Naive thymus-derived CD8-positive, alpha-beta T cell (primary cell): ENCODE results near the gene PTK6. TPM values are rescaled to one million over a fixed set of nuclear protein-coding genes. Genes with fewer than 3 reads are reported as not detected.
"Not testable (repeated sequence)": the region's sequence is repeated elsewhere in the genome, so short reads cannot be mapped to it uniquely, and the experiment has no call there.

Source experiments
- ATAC-seq, 2 donors: fragments of 150-1000 bp; cut with Tn5 transposase in 1 of 2; sonication (Bioruptor Pico), chemical (Tn5 transposase) in 1 of 2; 1 replicate in 1 of 2; 2 replicates in 1 of 2; pipeline ENCODE4 v1.10.0; 2021; ENCODE audit warnings: mild to moderate bottlenecking in 2 of 2, moderate library complexity in 2 of 2
- POLR2A ChIA-PET: fragments of 350-600 bp; sonication (Branson Sonifier 250); formaldehyde crosslinking; loops from one replicate; lab custom pipeline; 2021; ENCODE audit warnings: antibody characterized with exemption; lab: Charles Lee
- DNase-seq, 10 donors: peaks; one replicate each; pipeline versions ENCODE4 v3.0.0 to v3.0.0-alpha.2; 2020 to 2022
- H3K27ac Mint-ChIP-seq, 10 donors: one replicate each; pipeline ENCODE4 v1.8.0; 2020 to 2022; ENCODE audit warnings: mild to moderate bottlenecking in 10 of 10, mixed read lengths in 10 of 10, moderate library complexity in 4 of 10, inconsistent platforms in 1 of 10
- H3K27me3 Mint-ChIP-seq, 5 donors: one replicate each; pipeline ENCODE4 v1.8.0; 2021 to 2022; ENCODE audit warnings: mixed read lengths in 5 of 5
- H3K36me3 Mint-ChIP-seq, 3 donors: one replicate each; pipeline ENCODE4 v1.8.0; 2020 to 2022; ENCODE audit warnings: mixed read lengths in 3 of 3, mild to moderate bottlenecking in 2 of 3, inconsistent platforms in 1 of 3
- H3K4me1 Mint-ChIP-seq, 4 donors: one replicate each; pipeline ENCODE4 v1.8.0; 2021 to 2022; ENCODE audit warnings: mixed read lengths in 4 of 4
- H3K4me3 Mint-ChIP-seq, 10 donors: one replicate each; pipeline ENCODE4 v1.8.0; 2020 to 2022; ENCODE audit warnings: mild to moderate bottlenecking in 10 of 10, mixed read lengths in 10 of 10, moderate library complexity in 6 of 10, inconsistent platforms in 1 of 10
- H3K9me3 Mint-ChIP-seq, 9 donors: one replicate each; pipeline ENCODE4 v1.8.0; 2020 to 2022; ENCODE audit warnings: mixed read lengths in 9 of 9, mild to moderate bottlenecking in 3 of 9, inconsistent platforms in 1 of 9, moderate library complexity in 1 of 9
- polyA plus RNA-seq, 3 donors: library from polyadenylated mRNA; unstranded; fragments of 300-500 nt; fragmentation: Illumina TruSeq; gene quantifications; one replicate each; pipeline ENCODE4 v1.2.3, GENCODE V29; 2021
- total RNA-seq, 8 experiments: library from RNA in 2 of 8; stranded (reverse) in 2 of 8; gene quantifications; one replicate each; pipeline ENCODE4 v1.2.3 and lab custom pipeline; 2021 to 2026

The PTK6 gene
- total and polyA plus RNA-seq, 5 experiments from 2014 or later: 0.09 to 0.44 (median 0.16) TPM

DNA sequence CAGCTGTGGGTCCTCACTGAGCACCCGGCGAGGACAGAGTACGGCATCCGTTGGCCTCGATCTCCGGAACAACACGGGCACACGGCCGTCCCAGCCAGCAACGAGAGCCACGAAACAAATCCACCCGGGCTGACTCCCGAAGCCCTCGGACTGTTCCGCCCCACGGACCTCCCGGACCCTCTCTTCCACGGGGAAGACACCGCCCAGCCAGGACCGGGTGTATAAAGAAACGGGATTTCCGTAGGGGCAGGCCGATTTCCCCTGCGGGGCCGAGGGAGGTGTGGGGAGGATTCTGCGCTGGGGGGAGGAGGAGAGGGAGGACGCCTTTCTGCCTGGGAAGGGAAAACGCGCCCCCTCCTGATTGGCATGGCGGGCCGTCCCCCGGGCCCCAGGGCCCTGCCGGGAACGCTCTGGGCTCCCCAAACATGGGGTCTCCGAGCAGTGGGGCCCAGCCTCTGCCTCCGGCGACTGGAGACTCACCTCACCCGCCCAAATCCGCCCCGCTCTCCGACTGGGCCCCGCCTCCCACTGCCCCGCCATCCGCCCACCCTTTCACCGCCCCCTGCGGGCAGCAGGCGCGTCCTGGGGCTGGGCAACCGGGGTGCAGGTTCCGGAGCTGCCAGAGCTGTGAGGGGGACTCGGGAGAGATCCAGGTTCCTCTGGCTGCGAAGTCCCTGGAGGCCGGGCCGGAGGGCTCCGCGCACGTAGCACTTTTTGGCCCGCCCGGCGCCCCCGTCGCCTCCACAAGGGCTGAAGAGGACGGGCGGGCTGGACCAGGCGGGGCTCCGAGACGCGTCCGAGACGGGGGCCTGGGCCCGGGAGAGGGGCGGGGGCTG lies 17.3 kb downstream of the PTK6 start:
- peaks cover 10 to 20% (median 15%) of the 10 kb centered on the region in 4 donors for H3K4me1 Mint-ChIP-seq
- peaks cover 0 to 17% (median 16%) of the 10 kb centered on the region in 3 donors for H3K36me3 Mint-ChIP-seq
- H3K4me3 Mint-ChIP-seq: peak overlapping the region; percentile 72 to 86 (median 80)
- POLR2A ChIA-PET: interaction anchor here (1.2 to 7.8 kb wide), 20 partner anchors 9 to 736 kb away, joined by 3 to 174 read pairs (median 7); partner anchors contain the start of genes GMEB2, PCMTD2, PRPF6 and PTK6
- H3K27ac Mint-ChIP-seq: peak overlapping the region; percentile 44 to 90 (median 78)
- H3K27me3 Mint-ChIP-seq: peaks cover 0 to 5% (median 0%) of the 10 kb centered on the region in 5 donors
- ATAC-seq (peak; percentile 46 to 68), DNase-seq (peak in 9 of 10 donors; percentile 37 to 84 (median 66))
- H3K9me3 Mint-ChIP-seq: peaks cover 0 to 12% (median 2%) of the 10 kb centered on the region in 9 donors

- peaks cover 9 to 18% (median 15%) of the 10 kb centered on the region in 4 donors for H3K4me1 Mint-ChIP-seq
- H3K27ac Mint-ChIP-seq: peak overlapping the region; percentile 25 to 90 (median 78)
- POLR2A ChIA-PET: interaction anchor here (2.5 to 7.8 kb wide), 3 partner anchors 15 to 80 kb away, joined by 6 to 174 read pairs (median 41); partner anchors contain the start of gene PTK6
- peak overlapping the region; percentile 72 to 86 (median 80) for H3K4me3 Mint-ChIP-seq
- DNase-seq (peak in 2 of 10 donors; percentile 17 to 63), ATAC-seq (no peak)
- H3K36me3 Mint-ChIP-seq: peaks cover 0 to 16% (median 12%) of the 10 kb centered on the region in 3 donors
- peaks cover 0 to 7% (median 0%) of the 10 kb centered on the region in 5 donors for H3K27me3 Mint-ChIP-seq
- peaks cover 0 to 12% (median 4%) of the 10 kb centered on the region in 9 donors for H3K9me3 Mint-ChIP-seq
Measured at GRCh38 chr20:63518946-63519667, 18.1 kb downstream of the PTK6 start.

GRCh38 chr20:63518351-63518861 lies 18.8 kb downstream of the PTK6 start:
- no peak for ATAC-seq
- Mint-ChIP-seq H3K27me3 (peaks cover 0 to 7% (median 0%) of the 10 kb centered on the region in 5 donors), H3K36me3 (peaks cover 0 to 11% (median 6%) of the 10 kb centered on the region in 3 donors), H3K27ac (no peak overlapping the region), H3K4me3 (peak overlapping the region in 7 of 10 donors; percentile 2 to 78 (median 58)), H3K4me1 (peaks cover 9 to 15% (median 13%) of the 10 kb centered on the region in 4 donors), H3K9me3 (peaks cover 0 to 12% (median 4%) of the 10 kb centered on the region in 9 donors)
- POLR2A ChIA-PET: interaction anchor here (4.3 to 7.8 kb wide), 2 partner anchors 15 to 21 kb away, joined by 41 to 174 read pairs; partner anchors contain the start of gene PTK6
- peak in 1 of 10 donors; percentile 59 for DNase-seq

GRCh38 chr20:63517376-63518309 lies 19.5 kb downstream of the PTK6 start:
- peaks cover 0 to 12% (median 0%) of the 10 kb centered on the region in 5 donors for H3K27me3 Mint-ChIP-seq
- H3K4me3 Mint-ChIP-seq: peak overlapping the region; percentile 2 to 78 (median 44)
- H3K36me3 Mint-ChIP-seq: peaks cover 0 to 7% (median 3%) of the 10 kb centered on the region in 3 donors
- ATAC-seq: no peak
- POLR2A ChIA-PET: interaction anchor here (4.3 to 7.8 kb wide), 2 partner anchors 16 to 20 kb away, joined by 41 to 174 read pairs; partner anchors contain the start of gene PTK6
- peaks cover 0 to 16% (median 4%) of the 10 kb centered on the region in 9 donors for H3K9me3 Mint-ChIP-seq
- peak overlapping the region in 1 of 10 donors; percentile 24 for H3K27ac Mint-ChIP-seq
- H3K4me1 Mint-ChIP-seq: peaks cover 8 to 12% (median 12%) of the 10 kb centered on the region in 4 donors
- DNase-seq: peak in 2 of 10 donors; percentile 14 to 62

DNA sequence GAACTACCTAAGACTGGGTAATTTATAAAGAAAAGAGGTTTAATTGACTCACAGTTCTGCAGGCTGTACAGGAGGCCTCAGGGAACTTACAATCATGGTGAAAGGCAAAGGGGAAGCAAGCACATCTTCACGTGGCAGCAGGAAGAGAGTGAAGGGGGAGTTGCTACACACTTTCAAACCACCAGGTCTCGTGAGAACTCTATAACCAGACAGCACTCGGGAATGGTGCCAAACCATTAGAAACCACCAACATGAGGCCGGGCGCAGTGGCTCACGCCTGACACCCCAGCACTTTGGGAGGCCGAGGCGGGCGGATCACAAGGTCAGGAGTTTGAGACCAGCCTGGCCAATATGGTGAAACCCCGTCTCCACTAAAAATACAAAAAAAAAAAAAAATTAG lies 22.7 kb downstream of the PTK6 start:
- Mint-ChIP-seq H3K27me3 (peaks cover 3 to 23% (median 17%) of the 10 kb centered on the region in 5 donors), H3K9me3 (peaks cover 0 to 16% (median 4%) of the 10 kb centered on the region in 9 donors)
- not testable (repeated sequence) for H3K36me3 Mint-ChIP-seq, H3K4me3 Mint-ChIP-seq, DNase-seq, H3K27ac Mint-ChIP-seq, H3K4me1 Mint-ChIP-seq, ATAC-seq
- POLR2A ChIA-PET: interaction anchor here (0.6 kb wide), 1 partner anchor 15 kb away, joined by 3 read pairs; no protein-coding TSS in a partner anchor

DNA sequence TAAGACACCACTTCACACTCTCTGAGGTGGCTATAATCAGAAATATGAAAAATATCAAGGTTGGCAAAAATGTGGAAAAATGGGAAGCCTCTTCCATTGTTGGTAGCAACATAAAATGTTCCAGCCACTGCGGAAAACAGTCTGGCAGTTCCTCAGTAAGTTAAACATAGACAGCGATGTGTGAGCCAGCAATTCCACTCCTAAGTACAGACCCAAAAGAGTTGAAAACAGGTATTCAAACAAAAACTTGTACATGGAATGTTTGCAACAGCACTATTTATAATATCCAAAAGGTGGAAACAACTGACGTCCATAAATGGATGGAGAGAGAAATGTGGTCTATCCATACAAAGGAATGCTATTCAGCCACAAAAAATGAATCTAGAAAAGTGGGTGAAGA lies 24.0 kb downstream of the PTK6 start:
- Mint-ChIP-seq H3K27ac (no peak overlapping the region), H3K4me1 (peaks cover 0 to 7% (median 2%) of the 10 kb centered on the region in 4 donors), H3K27me3 (peaks cover 8 to 36% (median 27%) of the 10 kb centered on the region in 5 donors), H3K4me3 (no peak overlapping the region), H3K9me3 (peaks cover 0 to 16% (median 4%) of the 10 kb centered on the region in 9 donors), H3K36me3 (no peaks in the 10 kb centered on the region)
- POLR2A ChIA-PET: no interaction called here
- ATAC-seq (no peak), DNase-seq (no peak)

DNA sequence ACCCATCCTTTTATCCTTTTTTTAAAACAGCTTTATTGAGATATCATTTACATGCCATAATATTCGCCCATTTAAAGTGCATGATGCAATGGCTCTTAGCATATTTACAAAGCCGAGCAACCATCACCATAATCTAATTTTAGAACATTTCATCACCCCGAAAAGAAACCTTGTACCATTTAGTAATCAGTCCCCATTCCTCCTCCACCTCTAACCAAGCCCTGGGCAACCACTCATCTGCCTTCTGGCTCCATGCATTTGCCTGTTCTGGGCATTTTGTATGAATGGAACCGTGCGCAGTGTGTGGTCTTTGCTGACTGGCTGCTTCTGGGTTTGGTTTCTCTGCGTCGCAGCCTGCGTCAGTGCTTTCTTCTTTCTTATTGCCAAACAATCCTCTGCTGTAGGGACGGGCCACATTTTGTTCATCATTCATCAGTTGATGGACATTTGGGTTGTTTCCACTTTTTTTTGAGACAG lies 28.1 kb downstream of the PTK6 start:
- H3K27ac Mint-ChIP-seq: no peak overlapping the region
- H3K27me3 Mint-ChIP-seq: peaks cover 19 to 58% (median 34%) of the 10 kb centered on the region in 5 donors
- no peak overlapping the region for H3K4me3 Mint-ChIP-seq
- ATAC-seq (no peak), DNase-seq (no peak)
- peaks cover 0 to 9% (median 6%) of the 10 kb centered on the region in 3 donors for H3K36me3 Mint-ChIP-seq
- H3K9me3 Mint-ChIP-seq: peaks cover 0 to 29% (median 9%) of the 10 kb centered on the region in 9 donors
- POLR2A ChIA-PET: interaction anchor here (0.7 kb wide), 1 partner anchor 37 kb away, joined by 4 read pairs; no protein-coding TSS in a partner anchor
- H3K4me1 Mint-ChIP-seq: no peaks in the 10 kb centered on the region

DNA sequence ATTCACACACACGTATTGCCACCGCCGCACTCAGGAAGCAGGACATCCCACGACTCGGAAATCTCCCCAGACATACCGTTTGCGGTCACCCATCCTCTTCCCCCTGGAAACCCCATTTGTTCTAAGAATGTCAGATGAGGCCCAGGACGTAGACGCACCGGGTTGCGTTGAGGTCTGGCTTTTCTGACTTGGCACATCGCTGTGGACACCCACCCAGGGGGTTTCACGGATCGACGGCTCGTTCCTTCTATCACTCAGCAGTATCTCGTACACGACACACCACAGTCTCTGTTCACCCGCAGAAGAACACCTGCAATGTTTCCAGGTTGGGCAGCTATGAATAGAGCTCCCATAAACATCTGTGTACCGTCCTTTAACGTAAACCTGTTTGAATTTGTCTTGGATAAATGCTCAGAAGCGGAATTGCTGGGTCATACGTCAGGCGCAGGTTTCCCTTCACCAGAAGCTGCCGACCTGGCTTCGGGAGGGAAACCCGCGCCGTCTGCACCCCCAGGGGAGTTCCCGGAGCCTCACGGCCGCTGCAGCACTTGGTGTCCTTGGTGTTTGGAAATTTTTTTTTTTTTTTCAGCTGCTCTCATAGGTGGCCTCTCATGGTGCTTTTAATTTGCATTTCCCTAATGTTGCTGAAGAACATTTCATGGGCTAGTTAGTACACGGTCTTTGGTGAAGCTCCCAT lies 29.0 kb downstream of the PTK6 start:
- ATAC-seq (no peak), DNase-seq (no peak)
- Mint-ChIP-seq H3K9me3 (peaks cover 0 to 30% (median 9%) of the 10 kb centered on the region in 9 donors), H3K4me3 (no peak overlapping the region), H3K27ac (no peak overlapping the region), H3K4me1 (no peaks in the 10 kb centered on the region), H3K27me3 (peaks cover 19 to 58% (median 35%) of the 10 kb centered on the region in 5 donors), H3K36me3 (peaks cover 0 to 11% (median 6%) of the 10 kb centered on the region in 3 donors)
- POLR2A ChIA-PET: interaction anchor here (0.7 kb wide), 2 partner anchors 38 to 309 kb away, joined by 4 read pairs; no protein-coding TSS in a partner anchor

- DNase-seq: no peak
- POLR2A ChIA-PET: no interaction called here
- peaks cover 0 to 28% (median 9%) of the 10 kb centered on the region in 9 donors for H3K9me3 Mint-ChIP-seq
- H3K4me1 Mint-ChIP-seq: no peaks in the 10 kb centered on the region
- H3K27ac Mint-ChIP-seq: no peak overlapping the region
- no peak for ATAC-seq
- peaks cover 0 to 11% (median 6%) of the 10 kb centered on the region in 3 donors for H3K36me3 Mint-ChIP-seq
- H3K27me3 Mint-ChIP-seq: peaks cover 19 to 54% (median 31%) of the 10 kb centered on the region in 5 donors
- no peak overlapping the region for H3K4me3 Mint-ChIP-seq
Measured at GRCh38 chr20:63507083-63507743, 30.0 kb downstream of the PTK6 start.

- Mint-ChIP-seq H3K27ac (no peak overlapping the region), H3K36me3 (peaks cover 0 to 11% (median 6%) of the 10 kb centered on the region in 3 donors), H3K4me1 (peaks cover 0 to 3% (median under 1%) of the 10 kb centered on the region in 4 donors), H3K4me3 (no peak overlapping the region), H3K9me3 (peaks cover 0 to 28% (median 9%) of the 10 kb centered on the region in 9 donors), H3K27me3 (peaks cover 18 to 53% (median 29%) of the 10 kb centered on the region in 5 donors)
- POLR2A ChIA-PET: no interaction called here
- DNase-seq (no peak), ATAC-seq (no peak)
Measured at GRCh38 chr20:63505723-63506122, 31.5 kb downstream of the PTK6 start.
